Measurements from ENCODE around the gene LMAN1.

LMAN1 gene

GRCh38 chr18:59343926-59344325 is 15.1 kb downstream of the LMAN1 start:
- no peak overlapping the region for H3K4me3 ChIP-seq (ENCODE audit: low read depth, low read length)
- TF ChIP-seq CTCF (IDR thresholded peaks at IDR 0.05; ENCODE audit: low read depth, low read length), result no peak

GRCh38 chr18:59340817-59341216 is 18.2 kb downstream of the LMAN1 start:
- no peak for TF ChIP-seq CTCF (IDR thresholded peaks at IDR 0.05; ENCODE audit: low read depth, low read length)
- H3K4me3 ChIP-seq (ENCODE audit: low read depth, low read length), result no peak overlapping the region

GRCh38 chr18:59340312-59340711 is 18.8 kb downstream of the LMAN1 start:
- no peak for TF ChIP-seq CTCF (IDR thresholded peaks at IDR 0.05; ENCODE audit: low read depth, low read length)
- no peak overlapping the region for H3K4me3 ChIP-seq (ENCODE audit: low read depth, low read length)

GRCh38 chr18:59332986-59333385 is 26.1 kb downstream of the LMAN1 start:
- H3K4me3 ChIP-seq (ENCODE audit: low read depth, low read length), result no peak overlapping the region
- no peak for TF ChIP-seq CTCF (IDR thresholded peaks at IDR 0.05; ENCODE audit: low read depth, low read length)

GRCh38 chr18:59328683-59329082 is 30.4 kb downstream of the LMAN1 start:
- no peak overlapping the region for H3K4me3 ChIP-seq (ENCODE audit: low read depth, low read length)
- TF ChIP-seq CTCF (IDR thresholded peaks at IDR 0.05; ENCODE audit: low read depth, low read length), result no peak

GRCh38 chr18:59325965-59326364 is 33.1 kb downstream of the LMAN1 start:
- TF ChIP-seq CTCF (IDR thresholded peaks at IDR 0.05; ENCODE audit: low read depth, low read length), result no peak
- H3K4me3 ChIP-seq (ENCODE audit: low read depth, low read length), result no peak overlapping the region

- H3K4me3 ChIP-seq (ENCODE audit: low read depth, low read length), result no peak overlapping the region
- TF ChIP-seq CTCF (IDR thresholded peaks at IDR 0.05; ENCODE audit: low read depth, low read length), result no peak
Measured at GRCh38 chr18:59324623-59324971, 34.5 kb downstream of the LMAN1 start.

Measured in WI38 (cell line).